Subcutaneous abdominal adipose tissue (tissue), 5 donors: Measurements from ENCODE around the gene TREH.

ENCODE experiments used
- H3K27ac ChIP-seq: one replicate; pipeline ENCODE4 v1.7.0; 2013; ENCODE audit warnings: low read depth, mild to moderate bottlenecking, inconsistent platforms, low read length, moderate library complexity
- H3K27me3 ChIP-seq, 5 donors: one replicate each; pipeline ENCODE4 v1.7.0; 2013; ENCODE audit warnings: low read length in 5 of 5, inconsistent platforms in 1 of 5; ENCODE audit not compliant: control insufficient read depth in 5 of 5, insufficient read depth in 4 of 5
- H3K36me3 ChIP-seq, 5 donors: one replicate each; pipeline ENCODE4 v1.7.0; 2013; ENCODE audit warnings: low read length in 5 of 5; ENCODE audit not compliant: control insufficient read depth in 5 of 5, insufficient read depth in 5 of 5
- H3K4me1 ChIP-seq, 5 donors: one replicate each; pipeline ENCODE4 v1.7.0; 2013; ENCODE audit warnings: low read length in 5 of 5, mild to moderate bottlenecking in 3 of 5, moderate library complexity in 1 of 5; ENCODE audit not compliant: control insufficient read depth in 5 of 5, insufficient read depth in 5 of 5
- H3K4me3 ChIP-seq, 5 donors: one replicate each; pipeline ENCODE4 v1.7.0; 2013; ENCODE audit warnings: low read length in 5 of 5, low read depth in 1 of 5
- H3K9ac ChIP-seq, 5 donors: one replicate each; pipeline ENCODE4 v1.7.0; 2013; ENCODE audit warnings: low read length in 5 of 5, mild to moderate bottlenecking in 4 of 5, moderate library complexity in 3 of 5
- H3K9me3 ChIP-seq, 5 donors: one replicate each; pipeline ENCODE4 v1.7.0; 2013; ENCODE audit warnings: low read length in 5 of 5; ENCODE audit not compliant: control insufficient read depth in 5 of 5
- donor health status: healthy.
- donor health status: healthy.
- donor health status: healthy.
- donor health status: healthy.
- donor health status: healthy.

Gene TREH

GRCh38 chr11:118672846-118673245 lies 6.6 kb downstream of the TREH start:
- no peaks in the 10 kb centered on the region for H3K27me3 ChIP-seq
- no peak overlapping the region for H3K9ac ChIP-seq
- H3K4me1 ChIP-seq = no peaks in the 10 kb centered on the region
- no peak overlapping the region for H3K4me3 ChIP-seq
- H3K36me3 ChIP-seq = no peaks in the 10 kb centered on the region
- H3K27ac ChIP-seq = no peak overlapping the region
- peaks cover 0 to 3% (median 0%) of the 10 kb centered on the region in 5 donors for H3K9me3 ChIP-seq

GRCh38 chr11:118671254-118671653 lies 8.2 kb downstream of the TREH start:
- Histone ChIP-seq H3K9me3 (peaks cover 0 to 3% (median 0%) of the 10 kb centered on the region in 5 donors), H3K27ac (no peak overlapping the region), H3K36me3 (no peaks in the 10 kb centered on the region), H3K27me3 (no peaks in the 10 kb centered on the region), H3K4me1 (no peaks in the 10 kb centered on the region), H3K9ac (no peak overlapping the region), H3K4me3 (no peak overlapping the region)

- Histone ChIP-seq H3K36me3 (no peaks in the 10 kb centered on the region), H3K9me3 (peaks cover 0 to 3% (median 0%) of the 10 kb centered on the region in 5 donors), H3K27me3 (no peaks in the 10 kb centered on the region), H3K4me3 (no peak overlapping the region), H3K27ac (no peak overlapping the region), H3K4me1 (no peaks in the 10 kb centered on the region), H3K9ac (no peak overlapping the region)
Measured at GRCh38 chr11:118670063-118670462, 9.4 kb downstream of the TREH start.

- no peak overlapping the region for H3K9ac ChIP-seq
- H3K36me3 ChIP-seq = no peaks in the 10 kb centered on the region
- H3K4me1 ChIP-seq = no peaks in the 10 kb centered on the region
- no peak overlapping the region for H3K4me3 ChIP-seq
- no peaks in the 10 kb centered on the region for H3K27me3 ChIP-seq
- H3K27ac ChIP-seq = no peak overlapping the region
- peaks cover 0 to 3% (median 0%) of the 10 kb centered on the region in 5 donors for H3K9me3 ChIP-seq
Measured at GRCh38 chr11:118666371-118666770, 13.1 kb downstream of the TREH start.

- no peaks in the 10 kb centered on the region for H3K36me3 ChIP-seq
- no peak overlapping the region for H3K27ac ChIP-seq
- no peaks in the 10 kb centered on the region for H3K9me3 ChIP-seq
Measured at GRCh38 chr11:118663902-118664301, 15.5 kb downstream of the TREH start.

GRCh38 chr11:118663381-118663780 lies 16.1 kb downstream of the TREH start:
- Histone ChIP-seq H3K9ac (no peak overlapping the region), H3K9me3 (no peaks in the 10 kb centered on the region), H3K27me3 (no peaks in the 10 kb centered on the region), H3K27ac (no peak overlapping the region), H3K36me3 (peaks cover 0 to under 1% (median 0%) of the 10 kb centered on the region in 5 donors), H3K4me3 (no peak overlapping the region), H3K4me1 (peaks cover 2 to 20% (median 17%) of the 10 kb centered on the region in 5 donors)

More at GRCh38 chr11:118663902-118664301, 15.5 kb downstream of the TREH start:
- no peak overlapping the region for H3K4me3 ChIP-seq
- H3K4me1 ChIP-seq = peaks cover 1 to 14% (median 12%) of the 10 kb centered on the region in 5 donors
- no peak overlapping the region for H3K9ac ChIP-seq
- no peaks in the 10 kb centered on the region for H3K27me3 ChIP-seq

GRCh38 chr11:118662401-118663271 lies 16.8 kb downstream of the TREH start:
- Histone ChIP-seq H3K4me1 (peaks cover 2 to 27% (median 24%) of the 10 kb centered on the region in 5 donors), H3K36me3 (peaks cover 0 to 8% (median 5%) of the 10 kb centered on the region in 5 donors), H3K9ac (no peak overlapping the region), H3K27ac (no peak overlapping the region), H3K4me3 (no peak overlapping the region), H3K9me3 (no peaks in the 10 kb centered on the region), H3K27me3 (no peaks in the 10 kb centered on the region)

GRCh38 chr11:118661425-118662301 lies 17.8 kb downstream of the TREH start:
- no peaks in the 10 kb centered on the region for H3K27me3 ChIP-seq
- H3K27ac ChIP-seq = no peak overlapping the region
- H3K4me3 ChIP-seq = no peak overlapping the region
- H3K9me3 ChIP-seq = no peaks in the 10 kb centered on the region
- peaks cover 2 to 31% (median 24%) of the 10 kb centered on the region in 5 donors for H3K4me1 ChIP-seq
- peaks cover 0 to 18% (median 15%) of the 10 kb centered on the region in 5 donors for H3K36me3 ChIP-seq
- no peak overlapping the region for H3K9ac ChIP-seq

GRCh38 chr11:118660681-118661424 lies 18.6 kb downstream of the TREH start:
- no peak overlapping the region for H3K9ac ChIP-seq

More at GRCh38 chr11:118660681-118661424, 18.6 kb downstream of the TREH start:
- Histone ChIP-seq H3K27ac (no peak overlapping the region), H3K9me3 (no peaks in the 10 kb centered on the region), H3K4me1 (peaks cover 2 to 31% (median 24%) of the 10 kb centered on the region in 5 donors), H3K27me3 (no peaks in the 10 kb centered on the region), H3K4me3 (no peak overlapping the region), H3K36me3 (peaks cover 0 to 26% (median 23%) of the 10 kb centered on the region in 5 donors)
